ENCODE measurements around the gene LIPE.

The LIPE gene

DNA sequence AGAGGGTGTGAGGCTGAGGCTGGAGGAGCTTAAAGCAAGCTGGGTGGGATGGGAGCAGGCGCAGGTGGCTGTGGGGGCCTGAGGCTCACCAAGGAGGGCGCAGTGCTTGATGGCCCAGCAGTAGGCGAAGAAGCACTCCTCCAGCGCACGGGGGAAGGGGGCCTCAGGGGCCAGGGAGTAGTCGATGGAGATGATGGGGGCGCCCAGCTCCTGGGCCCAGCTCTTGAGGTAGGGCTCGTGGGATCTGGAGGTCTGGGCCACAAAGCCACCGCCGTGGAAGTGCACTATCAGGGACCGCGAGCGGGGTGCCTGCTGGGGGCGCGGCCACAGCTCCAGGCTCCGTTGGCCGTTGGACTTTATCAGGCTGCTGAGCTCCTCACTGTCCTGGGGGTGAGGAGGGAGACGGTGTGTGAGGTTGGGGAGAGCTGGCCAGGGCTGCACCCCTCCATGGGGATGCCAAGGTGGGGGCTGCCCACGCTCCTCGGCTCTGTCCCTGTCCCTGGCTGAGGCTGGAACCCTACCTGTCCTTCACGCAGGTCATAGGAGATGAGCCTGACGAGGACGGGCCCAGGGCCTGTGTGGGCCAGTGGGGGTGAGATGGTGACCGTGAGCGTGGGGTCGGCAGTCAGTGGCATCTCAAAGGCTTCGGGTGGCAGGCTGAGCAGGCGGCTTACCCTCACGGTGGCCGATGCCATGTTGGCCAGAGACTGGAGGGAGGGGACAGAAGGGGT lies 19.9 kb downstream of the LIPE start:
- Histone ChIP-seq H3F3A (ENCODE audit: low read depth) (no peaks in the 10 kb centered on the region), H3K79me2 (ENCODE audit: insufficient read depth, low read length) (no peaks in the 10 kb centered on the region), H3K9ac (ENCODE audit: low read depth, low read length, poor library complexity, severe bottlenecking) (no peak overlapping the region), H3K27me3 (ENCODE audit: insufficient read depth, low read length, poor library complexity, severe bottlenecking) (no peaks in the 10 kb centered on the region), H3K4me2 (ENCODE audit: low read depth, low read length, poor library complexity, severe bottlenecking) (no peak overlapping the region), H3K4me1 (ENCODE audit: insufficient read depth, low read length, poor library complexity, severe bottlenecking) (no peaks in the 10 kb centered on the region), H3K4me3 (ENCODE audit: low read length, poor library complexity, severe bottlenecking) (no peak overlapping the region), H3K9me3 (ENCODE audit: insufficient read depth, low read depth, low read length) (no peaks in the 10 kb centered on the region), H3K36me3 (ENCODE audit: insufficient read depth, low read length) (no peaks in the 10 kb centered on the region; the same call in 1 of the 2 replicates), H3K9me2 (replicated peaks; ENCODE audit: low read depth, low read length) (no peaks in the 10 kb centered on the region), H2AFZ (ENCODE audit: low read length) (no peak overlapping the region), H4K20me1 (ENCODE audit: insufficient read depth, low read length, poor library complexity, severe bottlenecking) (no peaks in the 10 kb centered on the region)
- TF ChIP-seq, protein P1, sequence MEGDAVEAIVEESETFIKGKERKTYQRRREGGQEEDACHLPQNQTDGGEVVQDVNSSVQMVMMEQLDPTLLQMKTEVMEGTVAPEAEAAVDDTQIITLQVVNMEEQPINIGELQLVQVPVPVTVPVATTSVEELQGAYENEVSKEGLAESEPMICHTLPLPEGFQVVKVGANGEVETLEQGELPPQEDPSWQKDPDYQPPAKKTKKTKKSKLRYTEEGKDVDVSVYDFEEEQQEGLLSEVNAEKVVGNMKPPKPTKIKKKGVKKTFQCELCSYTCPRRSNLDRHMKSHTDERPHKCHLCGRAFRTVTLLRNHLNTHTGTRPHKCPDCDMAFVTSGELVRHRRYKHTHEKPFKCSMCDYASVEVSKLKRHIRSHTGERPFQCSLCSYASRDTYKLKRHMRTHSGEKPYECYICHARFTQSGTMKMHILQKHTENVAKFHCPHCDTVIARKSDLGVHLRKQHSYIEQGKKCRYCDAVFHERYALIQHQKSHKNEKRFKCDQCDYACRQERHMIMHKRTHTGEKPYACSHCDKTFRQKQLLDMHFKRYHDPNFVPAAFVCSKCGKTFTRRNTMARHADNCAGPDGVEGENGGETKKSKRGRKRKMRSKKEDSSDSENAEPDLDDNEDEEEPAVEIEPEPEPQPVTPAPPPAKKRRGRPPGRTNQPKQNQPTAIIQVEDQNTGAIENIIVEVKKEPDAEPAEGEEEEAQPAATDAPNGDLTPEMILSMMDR (conservative IDR thresholded peaks at IDR 0.05; ENCODE audit: low read length), result no peak
- TF ChIP-seq EZH2phosphoT487 (IDR thresholded peaks at IDR 0.05; ENCODE audit: borderline replicate concordance), result no peak

DNA sequence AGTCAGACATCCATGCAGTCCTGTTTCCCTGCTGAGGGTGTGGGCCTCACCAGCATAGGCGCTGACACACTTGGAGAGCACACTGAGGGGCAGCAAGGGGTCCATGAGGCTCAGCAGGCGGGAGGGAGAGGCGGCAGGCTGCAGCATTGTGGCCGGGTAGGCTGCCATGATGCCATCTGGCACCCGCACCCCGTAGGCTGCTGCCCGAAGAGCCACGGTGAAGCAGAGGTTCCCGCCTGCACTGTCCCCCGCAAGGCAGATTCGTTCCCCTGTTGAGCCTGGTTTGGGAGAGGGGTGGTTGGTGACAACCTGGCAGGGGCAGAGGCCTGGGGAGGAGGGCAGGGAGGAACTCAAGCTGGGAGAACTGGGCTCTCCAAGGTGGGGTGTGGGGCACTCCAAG lies 21.1 kb downstream of the LIPE start:
- Histone ChIP-seq H2AFZ (ENCODE audit: low read length) (no peak overlapping the region), H3K9me3 (ENCODE audit: insufficient read depth, low read depth, low read length) (no peaks in the 10 kb centered on the region), H3K4me3 (ENCODE audit: low read length, poor library complexity, severe bottlenecking) (no peak overlapping the region), H3F3A (ENCODE audit: low read depth) (no peaks in the 10 kb centered on the region), H3K4me1 (ENCODE audit: insufficient read depth, low read length, poor library complexity, severe bottlenecking) (peaks cover 2% of the 10 kb centered on the region), H3K79me2 (ENCODE audit: insufficient read depth, low read length) (no peaks in the 10 kb centered on the region), H3K4me2 (ENCODE audit: low read depth, low read length, poor library complexity, severe bottlenecking) (no peak overlapping the region), H3K9ac (ENCODE audit: low read depth, low read length, poor library complexity, severe bottlenecking) (no peak overlapping the region), H3K27me3 (ENCODE audit: insufficient read depth, low read length, poor library complexity, severe bottlenecking) (no peaks in the 10 kb centered on the region), H3K36me3 (ENCODE audit: insufficient read depth, low read length) (no peaks in the 10 kb centered on the region; the same call in 1 of the 2 replicates), H4K20me1 (ENCODE audit: insufficient read depth, low read length, poor library complexity, severe bottlenecking) (no peaks in the 10 kb centered on the region), H3K9me2 (replicated peaks; ENCODE audit: low read depth, low read length) (no peaks in the 10 kb centered on the region)
- TF ChIP-seq, protein P1 (conservative IDR thresholded peaks at IDR 0.05; ENCODE audit: low read length), result no peak
- no peak for TF ChIP-seq EZH2phosphoT487 (IDR thresholded peaks at IDR 0.05; ENCODE audit: borderline replicate concordance)

DNA sequence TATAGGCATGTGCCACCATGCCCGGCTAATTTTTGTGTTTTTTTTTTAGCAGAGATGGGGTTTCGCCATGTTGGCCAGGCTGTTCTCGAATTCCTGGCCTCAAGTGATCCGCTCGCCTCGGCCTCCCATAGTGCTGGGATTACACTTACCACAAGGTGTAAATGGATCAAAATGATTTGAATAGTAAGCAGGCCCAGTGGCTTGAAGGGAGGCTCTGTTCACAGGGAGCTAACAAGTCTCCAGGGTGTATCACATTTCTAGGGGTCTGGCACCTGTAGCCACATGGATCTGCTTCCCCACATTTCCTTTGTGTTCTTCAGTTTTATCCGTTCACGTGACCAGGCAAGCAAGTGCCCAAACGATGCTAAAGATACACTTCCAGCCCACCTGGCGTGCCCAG lies 23.6 kb downstream of the LIPE start:
- no peaks in the 10 kb centered on the region; the same call in 1 of the 2 replicates for H3K36me3 ChIP-seq (ENCODE audit: insufficient read depth, low read length)
- no peaks in the 10 kb centered on the region for H3K9me3 ChIP-seq (ENCODE audit: insufficient read depth, low read depth, low read length)

More for the DNA sequence above, 23.6 kb downstream of the LIPE start:
- Histone ChIP-seq H2AFZ (ENCODE audit: low read length) (no peak overlapping the region), H3K4me2 (ENCODE audit: low read depth, low read length, poor library complexity, severe bottlenecking) (no peak overlapping the region), H3K4me3 (ENCODE audit: low read length, poor library complexity, severe bottlenecking) (no peak overlapping the region), H3K27me3 (ENCODE audit: insufficient read depth, low read length, poor library complexity, severe bottlenecking) (no peaks in the 10 kb centered on the region), H3K9me2 (replicated peaks; ENCODE audit: low read depth, low read length) (no peaks in the 10 kb centered on the region), H3K79me2 (ENCODE audit: insufficient read depth, low read length) (peaks cover 4% of the 10 kb centered on the region; the same call in 1 of the 2 replicates), H3F3A (ENCODE audit: low read depth) (no peaks in the 10 kb centered on the region), H3K4me1 (ENCODE audit: insufficient read depth, low read length, poor library complexity, severe bottlenecking) (peaks cover 6% of the 10 kb centered on the region), H3K9ac (ENCODE audit: low read depth, low read length, poor library complexity, severe bottlenecking) (no peak overlapping the region), H4K20me1 (ENCODE audit: insufficient read depth, low read length, poor library complexity, severe bottlenecking) (no peaks in the 10 kb centered on the region)
- TF ChIP-seq, protein P1 (conservative IDR thresholded peaks at IDR 0.05; ENCODE audit: low read length), result no peak
- no peak for TF ChIP-seq EZH2phosphoT487 (IDR thresholded peaks at IDR 0.05; ENCODE audit: borderline replicate concordance)
